ENCODE results near the gene FOSB. TPM values are rescaled to one million over a fixed set of nuclear protein-coding genes. Genes with fewer than 3 reads are reported as not detected.
A peak's percentile ranks its signal among the peaks of the same experiment; 100 is the strongest.

The FOSB gene
- polyA plus RNA-seq, 4 donors: 0.89 to 82.1 (median 10.6) TPM

DNA sequence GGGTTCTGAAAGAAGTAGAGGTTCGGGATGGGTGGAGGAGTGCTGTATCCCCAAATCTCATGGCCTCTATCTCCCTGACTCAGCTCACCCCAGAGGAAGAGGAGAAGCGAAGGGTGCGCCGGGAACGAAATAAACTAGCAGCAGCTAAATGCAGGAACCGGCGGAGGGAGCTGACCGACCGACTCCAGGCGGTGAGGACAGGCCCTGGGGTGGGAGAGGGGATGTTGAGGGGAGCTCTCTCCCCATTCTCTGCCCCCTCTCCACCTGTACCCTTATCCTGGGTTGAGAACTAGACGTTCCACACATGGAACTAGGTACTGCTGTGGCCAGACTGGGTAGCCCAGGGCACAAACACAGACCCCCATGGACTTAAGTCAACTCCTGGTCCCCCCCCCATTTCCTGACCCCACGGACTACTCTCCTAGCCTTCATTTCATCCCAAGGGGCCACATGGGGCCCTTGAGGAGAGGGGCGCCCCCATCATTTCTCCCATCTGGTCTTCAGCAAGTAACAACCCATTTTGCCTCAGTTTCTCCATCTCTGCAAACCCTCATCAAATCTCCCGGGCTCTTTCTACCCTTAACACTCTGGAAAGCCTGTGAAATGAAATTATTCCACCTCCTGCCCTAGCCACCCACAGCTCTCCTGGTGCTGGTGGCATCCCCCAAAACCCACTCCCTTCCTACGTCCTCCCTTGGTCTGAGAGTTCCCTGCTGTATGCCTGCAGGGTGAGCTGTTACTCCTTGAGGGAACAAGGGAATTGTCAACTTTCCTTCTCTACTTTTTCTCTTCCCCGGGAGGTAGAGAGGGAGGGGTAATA is 3.5 kb downstream of the FOSB start:
- Histone ChIP-seq H3K27me3 (ENCODE audit: control insufficient read depth in 3 of 3, insufficient read depth in 3 of 3, low read length in 3 of 3) (peaks cover 0 to 64% (median 0%) of the 10 kb centered on the region in 3 donors), H3K4me1 (ENCODE audit: control insufficient read depth in 3 of 3, insufficient read depth in 2 of 3, low read depth in 1 of 3, low read length in 2 of 3) (peaks cover 2 to 27% (median 4%) of the 10 kb centered on the region in 3 donors), H3K4me3 (ENCODE audit: low read depth in 1 of 3, low read length in 3 of 3) (no peak overlapping the region), H3K36me3 (ENCODE audit: control insufficient read depth in 3 of 3, insufficient read depth in 2 of 3, low read depth in 1 of 3, low read length in 3 of 3) (no peaks in the 10 kb centered on the region), H3K9me3 (ENCODE audit: control insufficient read depth in 2 of 2, insufficient read depth in 1 of 2, low read depth in 1 of 2, low read length in 1 of 2) (no peaks in the 10 kb centered on the region), H3K27ac (ENCODE audit: low read depth in 1 of 3, low read length in 2 of 3) (no peak overlapping the region)
- no peak for DNase-seq
- 86 to 89% (median 87%) methylated on average over 15 to 16 of the region's 16 CpGs for WGBS, 3 donors
- FAIRE-seq: no peak

GRCh38 chr19:45471931-45472562 is 4.3 kb downstream of the FOSB start:
- Histone ChIP-seq H3K4me3 (ENCODE audit: low read depth in 1 of 3, low read length in 3 of 3) (no peak overlapping the region), H3K36me3 (ENCODE audit: control insufficient read depth in 3 of 3, insufficient read depth in 2 of 3, low read depth in 1 of 3, low read length in 3 of 3) (no peaks in the 10 kb centered on the region), H3K27ac (ENCODE audit: low read depth in 1 of 3, low read length in 2 of 3) (no peak overlapping the region), H3K9me3 (ENCODE audit: control insufficient read depth in 2 of 2, insufficient read depth in 1 of 2, low read depth in 1 of 2, low read length in 1 of 2) (no peaks in the 10 kb centered on the region), H3K27me3 (ENCODE audit: control insufficient read depth in 3 of 3, insufficient read depth in 3 of 3, low read length in 3 of 3) (peaks cover 0 to 66% (median 0%) of the 10 kb centered on the region in 3 donors), H3K4me1 (ENCODE audit: control insufficient read depth in 3 of 3, insufficient read depth in 2 of 3, low read depth in 1 of 3, low read length in 2 of 3) (peaks cover 2 to 25% (median 3%) of the 10 kb centered on the region in 3 donors)
- FAIRE-seq: no peak
- 51 to 56% (median 56%) methylated on average over 7 of the region's 7 CpGs for WGBS, 3 donors
- DNase-seq: no peak

DNA sequence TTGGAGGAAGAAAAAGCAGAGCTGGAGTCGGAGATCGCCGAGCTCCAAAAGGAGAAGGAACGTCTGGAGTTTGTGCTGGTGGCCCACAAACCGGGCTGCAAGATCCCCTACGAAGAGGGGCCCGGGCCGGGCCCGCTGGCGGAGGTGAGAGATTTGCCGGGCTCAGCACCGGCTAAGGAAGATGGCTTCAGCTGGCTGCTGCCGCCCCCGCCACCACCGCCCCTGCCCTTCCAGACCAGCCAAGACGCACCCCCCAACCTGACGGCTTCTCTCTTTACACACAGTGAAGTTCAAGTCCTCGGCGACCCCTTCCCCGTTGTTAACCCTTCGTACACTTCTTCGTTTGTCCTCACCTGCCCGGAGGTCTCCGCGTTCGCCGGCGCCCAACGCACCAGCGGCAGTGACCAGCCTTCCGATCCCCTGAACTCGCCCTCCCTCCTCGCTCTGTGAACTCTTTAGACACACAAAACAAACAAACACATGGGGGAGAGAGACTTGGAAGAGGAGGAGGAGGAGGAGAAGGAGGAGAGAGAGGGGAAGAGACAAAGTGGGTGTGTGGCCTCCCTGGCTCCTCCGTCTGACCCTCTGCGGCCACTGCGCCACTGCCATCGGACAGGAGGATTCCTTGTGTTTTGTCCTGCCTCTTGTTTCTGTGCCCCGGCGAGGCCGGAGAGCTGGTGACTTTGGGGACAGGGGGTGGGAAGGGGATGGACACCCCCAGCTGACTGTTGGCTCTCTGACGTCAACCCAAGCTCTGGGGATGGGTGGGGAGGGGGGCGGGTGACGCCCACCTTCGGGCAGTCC is 5.0 kb downstream of the FOSB start:
- peaks cover 0 to 66% (median 0%) of the 10 kb centered on the region in 3 donors for H3K27me3 ChIP-seq (ENCODE audit: control insufficient read depth in 3 of 3, insufficient read depth in 3 of 3, low read length in 3 of 3)
- H3K4me3 ChIP-seq (ENCODE audit: low read depth in 1 of 3, low read length in 3 of 3): no peak overlapping the region

DNA sequence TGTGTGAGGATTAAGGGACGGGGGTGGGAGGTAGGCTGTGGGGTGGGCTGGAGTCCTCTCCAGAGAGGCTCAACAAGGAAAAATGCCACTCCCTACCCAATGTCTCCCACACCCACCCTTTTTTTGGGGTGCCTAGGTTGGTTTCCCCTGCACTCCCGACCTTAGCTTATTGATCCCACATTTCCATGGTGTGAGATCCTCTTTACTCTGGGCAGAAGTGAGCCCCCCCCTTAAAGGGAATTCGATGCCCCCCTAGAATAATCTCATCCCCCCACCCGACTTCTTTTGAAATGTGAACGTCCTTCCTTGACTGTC is 5.5 kb downstream of the FOSB start:
- H3K4me3 ChIP-seq (ENCODE audit: low read depth in 1 of 3, low read length in 3 of 3): no peak overlapping the region
- no peak for FAIRE-seq
- no peaks in the 10 kb centered on the region for H3K9me3 ChIP-seq (ENCODE audit: control insufficient read depth in 2 of 2, insufficient read depth in 1 of 2, low read depth in 1 of 2, low read length in 1 of 2)
- peaks cover 0 to 66% (median 0%) of the 10 kb centered on the region in 3 donors for H3K27me3 ChIP-seq (ENCODE audit: control insufficient read depth in 3 of 3, insufficient read depth in 3 of 3, low read length in 3 of 3)
- DNase-seq: no peak
- 22 to 30% (median 24%) methylated on average over 4 to 5 of the region's 5 CpGs for WGBS, 3 donors
- no peak overlapping the region for H3K27ac ChIP-seq (ENCODE audit: low read depth in 1 of 3, low read length in 2 of 3)
- no peaks in the 10 kb centered on the region for H3K36me3 ChIP-seq (ENCODE audit: control insufficient read depth in 3 of 3, insufficient read depth in 2 of 3, low read depth in 1 of 3, low read length in 3 of 3)
- H3K4me1 ChIP-seq (ENCODE audit: control insufficient read depth in 3 of 3, insufficient read depth in 2 of 3, low read depth in 1 of 3, low read length in 2 of 3): peaks cover 0 to 24% (median 2%) of the 10 kb centered on the region in 3 donors

More for the DNA sequence above, 5.0 kb downstream of the FOSB start:
- DNase-seq (peak in 1 of 2 donors; percentile 49), FAIRE-seq (no peak)
- Histone ChIP-seq H3K36me3 (ENCODE audit: control insufficient read depth in 3 of 3, insufficient read depth in 2 of 3, low read depth in 1 of 3, low read length in 3 of 3) (no peaks in the 10 kb centered on the region), H3K4me1 (ENCODE audit: control insufficient read depth in 3 of 3, insufficient read depth in 2 of 3, low read depth in 1 of 3, low read length in 2 of 3) (peaks cover 0 to 24% (median 2%) of the 10 kb centered on the region in 3 donors), H3K27ac (ENCODE audit: low read depth in 1 of 3, low read length in 2 of 3) (no peak overlapping the region), H3K9me3 (ENCODE audit: control insufficient read depth in 2 of 2, insufficient read depth in 1 of 2, low read depth in 1 of 2, low read length in 1 of 2) (no peaks in the 10 kb centered on the region)
- 25 to 36% (median 31%) methylated on average over 43 to 44 of the region's 44 CpGs for WGBS, 3 donors

- Histone ChIP-seq H3K36me3 (ENCODE audit: control insufficient read depth in 3 of 3, insufficient read depth in 2 of 3, low read depth in 1 of 3, low read length in 3 of 3) (no peaks in the 10 kb centered on the region), H3K27ac (ENCODE audit: low read depth in 1 of 3, low read length in 2 of 3) (no peak overlapping the region), H3K4me1 (ENCODE audit: control insufficient read depth in 3 of 3, insufficient read depth in 2 of 3, low read depth in 1 of 3, low read length in 2 of 3) (peaks cover 0 to 19% (median 2%) of the 10 kb centered on the region in 3 donors), H3K9me3 (ENCODE audit: control insufficient read depth in 2 of 2, insufficient read depth in 1 of 2, low read depth in 1 of 2, low read length in 1 of 2) (no peaks in the 10 kb centered on the region), H3K4me3 (ENCODE audit: low read depth in 1 of 3, low read length in 3 of 3) (no peak overlapping the region), H3K27me3 (ENCODE audit: control insufficient read depth in 3 of 3, insufficient read depth in 3 of 3, low read length in 3 of 3) (peaks cover 0 to 66% (median 0%) of the 10 kb centered on the region in 3 donors)
- DNase-seq (no peak), FAIRE-seq (no peak)
- 68 to 73% (median 71%) methylated on average over 27 of the region's 27 CpGs for WGBS, 3 donors
Measured at GRCh38 chr19:45473682-45474605, 6.1 kb downstream of the FOSB start.

DNA sequence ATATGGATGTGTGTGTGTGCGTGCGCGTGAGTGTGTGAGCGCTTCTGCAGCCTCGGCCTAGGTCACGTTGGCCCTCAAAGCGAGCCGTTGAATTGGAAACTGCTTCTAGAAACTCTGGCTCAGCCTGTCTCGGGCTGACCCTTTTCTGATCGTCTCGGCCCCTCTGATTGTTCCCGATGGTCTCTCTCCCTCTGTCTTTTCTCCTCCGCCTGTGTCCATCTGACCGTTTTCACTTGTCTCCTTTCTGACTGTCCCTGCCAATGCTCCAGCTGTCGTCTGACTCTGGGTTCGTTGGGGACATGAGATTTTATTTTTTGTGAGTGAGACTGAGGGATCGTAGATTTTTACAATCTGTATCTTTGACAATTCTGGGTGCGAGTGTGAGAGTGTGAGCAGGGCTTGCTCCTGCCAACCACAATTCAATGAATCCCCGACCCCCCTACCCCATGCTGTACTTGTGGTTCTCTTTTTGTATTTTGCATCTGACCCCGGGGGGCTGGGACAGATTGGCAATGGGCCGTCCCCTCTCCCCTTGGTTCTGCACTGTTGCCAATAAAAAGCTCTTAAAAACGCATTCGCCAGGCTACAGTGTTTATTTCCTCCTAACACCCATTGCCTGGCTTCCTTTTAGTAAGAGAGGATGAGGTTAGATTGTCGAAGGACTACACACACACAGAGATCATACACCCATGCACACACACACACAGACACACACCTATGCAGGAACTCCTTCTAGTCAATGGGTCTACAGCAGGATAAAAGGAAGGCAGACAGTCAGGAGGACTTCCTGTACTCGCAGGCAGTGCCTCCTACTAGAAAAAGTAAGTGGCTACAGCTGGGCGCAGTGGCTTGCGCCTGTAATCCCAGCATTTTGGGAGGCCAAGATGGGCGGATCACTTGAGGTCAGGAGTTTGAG is 7.1 kb downstream of the FOSB start:
- Histone ChIP-seq H3K27me3 (ENCODE audit: control insufficient read depth in 3 of 3, insufficient read depth in 3 of 3, low read length in 3 of 3) (peaks cover 0 to 66% (median 0%) of the 10 kb centered on the region in 3 donors), H3K36me3 (ENCODE audit: control insufficient read depth in 3 of 3, insufficient read depth in 2 of 3, low read depth in 1 of 3, low read length in 3 of 3) (no peaks in the 10 kb centered on the region), H3K4me3 (ENCODE audit: low read depth in 1 of 3, low read length in 3 of 3) (no peak overlapping the region), H3K27ac (ENCODE audit: low read depth in 1 of 3, low read length in 2 of 3) (peak overlapping the region in 1 of 3 donors; percentile 6), H3K4me1 (ENCODE audit: control insufficient read depth in 3 of 3, insufficient read depth in 2 of 3, low read depth in 1 of 3, low read length in 2 of 3) (peaks cover 0 to 19% (median 2%) of the 10 kb centered on the region in 3 donors), H3K9me3 (ENCODE audit: control insufficient read depth in 2 of 2, insufficient read depth in 1 of 2, low read depth in 1 of 2, low read length in 1 of 2) (no peaks in the 10 kb centered on the region)
- no peak for FAIRE-seq
- DNase-seq: no peak
- WGBS, 3 donors: 63 to 72% (median 70%) methylated on average over 28 of the region's 28 CpGs

DNA sequence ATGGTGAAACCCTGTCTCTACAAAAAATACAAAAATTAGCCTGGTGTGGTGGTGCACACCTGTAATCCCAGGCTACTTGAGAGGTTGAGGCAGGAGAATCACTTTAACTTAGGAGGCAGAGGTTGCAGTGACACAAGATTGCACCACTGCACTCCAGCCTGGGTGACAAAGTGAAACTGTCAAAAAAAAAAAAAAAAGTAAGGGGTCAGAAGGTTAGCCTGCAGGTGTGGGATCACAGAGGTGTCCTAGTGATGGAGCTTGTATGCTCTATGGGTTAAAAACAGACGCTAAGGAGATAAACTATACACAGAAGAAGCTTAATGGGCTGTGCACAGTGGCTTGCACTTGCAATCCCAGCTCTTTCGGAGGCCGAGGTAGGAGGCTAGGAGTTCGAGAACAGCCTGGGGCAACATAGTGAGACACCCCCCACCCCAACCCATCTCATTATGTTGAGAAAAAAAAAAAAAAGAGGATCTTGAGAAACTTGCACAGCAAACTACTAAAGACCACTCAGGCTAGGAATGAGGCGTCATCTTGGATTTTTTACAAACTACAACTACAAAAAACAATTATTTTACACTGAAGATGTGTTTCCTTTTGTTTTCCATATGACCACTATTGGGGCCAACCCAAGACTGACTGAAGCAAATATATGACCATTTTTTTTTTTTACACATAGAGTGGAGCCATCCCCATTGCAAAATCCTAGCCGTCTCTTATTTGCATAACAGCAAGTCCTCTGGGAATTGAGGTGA is 7.9 kb downstream of the FOSB start:
- FAIRE-seq: no peak
- H3K4me1 ChIP-seq (ENCODE audit: control insufficient read depth in 3 of 3, insufficient read depth in 2 of 3, low read depth in 1 of 3, low read length in 2 of 3): peaks cover 0 to 14% (median 0%) of the 10 kb centered on the region in 3 donors
- DNase-seq: no peak
- H3K27ac ChIP-seq (ENCODE audit: low read depth in 1 of 3, low read length in 2 of 3): no peak overlapping the region
- no peak overlapping the region for H3K4me3 ChIP-seq (ENCODE audit: low read depth in 1 of 3, low read length in 3 of 3)
- 60 to 73% (median 71%) methylated on average over 6 of the region's 6 CpGs for WGBS, 3 donors
- H3K27me3 ChIP-seq (ENCODE audit: control insufficient read depth in 3 of 3, insufficient read depth in 3 of 3, low read length in 3 of 3): peaks cover 0 to 63% (median 0%) of the 10 kb centered on the region in 3 donors
- H3K9me3 ChIP-seq (ENCODE audit: control insufficient read depth in 2 of 2, insufficient read depth in 1 of 2, low read depth in 1 of 2, low read length in 1 of 2): no peaks in the 10 kb centered on the region
- H3K36me3 ChIP-seq (ENCODE audit: control insufficient read depth in 3 of 3, insufficient read depth in 2 of 3, low read depth in 1 of 3, low read length in 3 of 3): no peaks in the 10 kb centered on the region

Measured in small intestine (tissue), 7 donors.